Progenitor cell of endocrine pancreas (in vitro differentiated cells): ENCODE measurements around the gene TAF1B. TPM values are rescaled to one million over a fixed set of nuclear protein-coding genes. Genes with fewer than 3 reads are reported as not detected.

Experiments used
- DNase-seq: peaks from one replicate; pipeline ENCODE4 v3.0.0; 2021; ENCODE audit warnings: low spot score; ENCODE audit not compliant: unreplicated experiment
- H3K27ac Mint-ChIP-seq: 2 replicates; pipeline ENCODE4 v1.8.0; 2021; ENCODE audit warnings: mild to moderate bottlenecking, moderate library complexity, mixed read lengths
- H3K27me3 Mint-ChIP-seq: 2 replicates; pipeline ENCODE4 v1.8.0; 2021; ENCODE audit warnings: mixed read lengths
- H3K36me3 Mint-ChIP-seq: 2 replicates; pipeline ENCODE4 v1.8.0; 2022; ENCODE audit warnings: mixed read lengths; ENCODE audit not compliant: insufficient read depth
- H3K4me1 Mint-ChIP-seq: 2 replicates; pipeline ENCODE4 v1.8.0; 2021; ENCODE audit warnings: low read depth, mixed read lengths
- H3K4me3 Mint-ChIP-seq: 2 replicates; pipeline ENCODE4 v1.8.0; 2021; ENCODE audit warnings: low read depth, mild to moderate bottlenecking, moderate library complexity, mixed read lengths
- H3K9me3 Mint-ChIP-seq: 2 replicates; pipeline ENCODE4 v1.8.0; 2021; ENCODE audit warnings: low read depth, mixed read lengths
- total RNA-seq: library from RNA; stranded (reverse); gene quantifications from 2 replicates; pipeline ENCODE4 v1.2.1, GENCODE V29; 2021
- TF ChIP-seq, protein P1 (sequence below): fragments of 200-600 bp; sonication (generic); IDR thresholded peaks from one replicate; pipeline ENCODE4 v1.5.0; 2021; ENCODE audit warnings: antibody characterized with exemption, mild to moderate bottlenecking; ENCODE audit not compliant: unreplicated experiment

Gene TAF1B
- total RNA-seq, 1 donor from 2014 or later: 30.5 TPM

GRCh38 chr2:9892236-9892635, 49.0 kb downstream of the TAF1B start:
- no peak for DNase-seq
- H3K27ac Mint-ChIP-seq: no peak overlapping the region
- H3K36me3 Mint-ChIP-seq: peaks cover 15% of the 10 kb centered on the region
- no peaks in the 10 kb centered on the region for H3K27me3 Mint-ChIP-seq
- TF ChIP-seq, protein P1, sequence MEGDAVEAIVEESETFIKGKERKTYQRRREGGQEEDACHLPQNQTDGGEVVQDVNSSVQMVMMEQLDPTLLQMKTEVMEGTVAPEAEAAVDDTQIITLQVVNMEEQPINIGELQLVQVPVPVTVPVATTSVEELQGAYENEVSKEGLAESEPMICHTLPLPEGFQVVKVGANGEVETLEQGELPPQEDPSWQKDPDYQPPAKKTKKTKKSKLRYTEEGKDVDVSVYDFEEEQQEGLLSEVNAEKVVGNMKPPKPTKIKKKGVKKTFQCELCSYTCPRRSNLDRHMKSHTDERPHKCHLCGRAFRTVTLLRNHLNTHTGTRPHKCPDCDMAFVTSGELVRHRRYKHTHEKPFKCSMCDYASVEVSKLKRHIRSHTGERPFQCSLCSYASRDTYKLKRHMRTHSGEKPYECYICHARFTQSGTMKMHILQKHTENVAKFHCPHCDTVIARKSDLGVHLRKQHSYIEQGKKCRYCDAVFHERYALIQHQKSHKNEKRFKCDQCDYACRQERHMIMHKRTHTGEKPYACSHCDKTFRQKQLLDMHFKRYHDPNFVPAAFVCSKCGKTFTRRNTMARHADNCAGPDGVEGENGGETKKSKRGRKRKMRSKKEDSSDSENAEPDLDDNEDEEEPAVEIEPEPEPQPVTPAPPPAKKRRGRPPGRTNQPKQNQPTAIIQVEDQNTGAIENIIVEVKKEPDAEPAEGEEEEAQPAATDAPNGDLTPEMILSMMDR: no peak
- H3K4me3 Mint-ChIP-seq: no peak overlapping the region
- H3K4me1 Mint-ChIP-seq: peaks cover 17% of the 10 kb centered on the region
- H3K9me3 Mint-ChIP-seq: peaks cover 8% of the 10 kb centered on the region

- Mint-ChIP-seq H3K9me3 (no peaks in the 10 kb centered on the region), H3K36me3 (peaks cover 3% of the 10 kb centered on the region), H3K27ac (peak overlapping the region; percentile 91), H3K27me3 (no peaks in the 10 kb centered on the region), H3K4me3 (peak overlapping the region; percentile 35), H3K4me1 (peaks cover 26% of the 10 kb centered on the region)
- TF ChIP-seq, protein P1: no peak
- DNase-seq: no peak
Observed at GRCh38 chr2:9895669-9896590, 52.7 kb downstream of the TAF1B start.

DNA sequence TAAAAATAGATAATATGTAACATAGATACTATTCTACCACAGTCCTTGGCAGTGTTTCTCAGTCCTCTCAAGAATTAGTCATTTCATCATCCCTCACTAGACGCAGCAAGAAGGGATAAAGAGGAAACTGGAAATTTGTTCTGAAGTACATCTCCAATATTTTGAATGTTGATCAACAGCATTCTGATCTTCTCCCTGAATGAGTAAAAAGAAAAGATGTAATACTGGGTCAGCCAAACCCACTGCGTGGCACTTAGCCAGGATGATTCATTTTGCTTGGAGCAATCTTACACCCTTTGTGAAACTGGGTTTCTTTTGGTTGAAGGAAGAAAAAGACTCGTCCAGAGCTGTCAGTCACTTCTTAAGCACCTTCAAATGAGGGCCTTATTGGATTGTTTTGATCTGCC, 54.1 kb downstream of the TAF1B start:
- H3K4me1 Mint-ChIP-seq: peaks cover 26% of the 10 kb centered on the region
- no peaks in the 10 kb centered on the region for H3K9me3 Mint-ChIP-seq
- peaks cover 3% of the 10 kb centered on the region for H3K36me3 Mint-ChIP-seq
- H3K27me3 Mint-ChIP-seq: no peaks in the 10 kb centered on the region
- H3K27ac Mint-ChIP-seq: no peak overlapping the region
- no peak for DNase-seq
- TF ChIP-seq, protein P1: no peak
- H3K4me3 Mint-ChIP-seq: no peak overlapping the region

DNA sequence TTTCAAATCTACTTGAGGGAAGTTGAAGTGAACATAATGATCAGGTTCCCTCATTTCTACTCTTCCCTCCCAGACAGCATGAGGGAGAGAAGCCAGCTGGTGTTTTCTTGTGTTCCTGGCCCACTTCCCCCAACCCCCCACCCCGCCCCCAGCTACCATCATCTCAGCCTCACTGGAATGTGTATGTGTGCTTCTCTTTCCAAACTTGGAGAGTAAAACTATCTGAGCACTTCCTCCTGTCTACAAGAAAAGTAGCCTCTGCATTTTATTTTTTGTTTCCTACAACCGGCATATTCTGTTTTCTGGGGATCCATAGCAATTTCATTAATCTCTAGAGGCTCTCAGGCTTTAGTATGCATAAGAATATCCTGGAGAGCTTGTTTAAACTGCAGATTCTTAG, 54.6 kb downstream of the TAF1B start:
- TF ChIP-seq, protein P1: no peak
- Mint-ChIP-seq H3K4me3 (peak overlapping the region; percentile 19), H3K36me3 (peaks cover 2% of the 10 kb centered on the region), H3K27ac (no peak overlapping the region), H3K9me3 (no peaks in the 10 kb centered on the region), H3K27me3 (no peaks in the 10 kb centered on the region), H3K4me1 (peaks cover 26% of the 10 kb centered on the region)
- no peak for DNase-seq

DNA sequence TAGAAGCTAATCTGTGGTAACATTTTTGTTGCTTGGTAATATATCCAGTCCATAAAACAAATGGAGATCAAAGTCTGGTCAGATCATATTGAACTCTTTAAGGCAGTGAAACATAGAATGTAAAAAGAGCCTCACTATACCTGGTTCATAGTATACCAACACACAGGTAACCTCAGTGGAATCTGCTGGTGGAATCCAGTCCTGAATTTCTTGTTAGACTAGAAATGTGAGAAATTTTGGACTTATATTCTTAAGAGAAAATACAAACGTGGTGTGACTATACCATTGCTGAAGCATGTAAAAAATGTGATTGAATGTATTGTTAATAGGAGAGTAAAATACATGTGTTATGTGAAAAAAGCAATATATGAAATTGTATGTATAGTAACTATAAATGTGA, 62.1 kb downstream of the TAF1B start:
- no peaks in the 10 kb centered on the region for H3K4me1 Mint-ChIP-seq
- DNase-seq: no peak
- H3K27me3 Mint-ChIP-seq: no peaks in the 10 kb centered on the region
- H3K27ac Mint-ChIP-seq: no peak overlapping the region
- TF ChIP-seq, protein P1: no peak
- peaks cover 5% of the 10 kb centered on the region for H3K36me3 Mint-ChIP-seq
- H3K9me3 Mint-ChIP-seq: no peaks in the 10 kb centered on the region
- H3K4me3 Mint-ChIP-seq: no peak overlapping the region
